ENCODE measurements around the gene ATP12A.

ATP12A gene

DNA sequence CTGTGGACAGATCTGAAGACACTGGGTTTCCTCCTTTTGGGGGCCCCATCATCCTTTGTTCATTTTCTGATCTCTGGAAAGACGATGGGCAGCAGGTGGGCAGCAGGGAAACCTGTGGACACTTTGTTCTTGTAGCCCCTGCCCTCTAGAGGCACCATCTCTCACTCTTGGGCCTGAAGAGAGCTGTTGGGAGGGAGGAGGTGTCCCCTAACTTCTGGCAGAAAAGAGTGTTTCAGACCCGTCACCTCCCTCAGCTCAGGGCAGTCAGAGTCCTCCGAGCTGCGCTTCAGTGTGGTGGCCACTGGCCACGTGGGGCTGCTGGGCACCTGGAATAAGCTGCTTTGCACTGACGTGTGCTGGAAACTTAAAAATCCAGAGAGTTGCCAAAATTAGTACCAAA lies 56.8 kb downstream of the ATP12A start:
- DNase-seq = no peak
- no peak overlapping the region for H3K4me3 ChIP-seq (ENCODE audit: low read length)
- H4K20me1 ChIP-seq (ENCODE audit: insufficient read depth, low read length) = no peaks in the 10 kb centered on the region
- H3K4me1 ChIP-seq (ENCODE audit: low read length) = no peaks in the 10 kb centered on the region
- H3K36me3 ChIP-seq (replicated peaks; ENCODE audit: insufficient read depth, low read length) = no peaks in the 10 kb centered on the region
- no peaks in the 10 kb centered on the region for H3K9me2 ChIP-seq (replicated peaks; ENCODE audit: insufficient read depth, low read length)
- H3K79me2 ChIP-seq (ENCODE audit: low read length) = no peaks in the 10 kb centered on the region
- H3K27ac ChIP-seq (ENCODE audit: low read length) = no peak overlapping the region
- H3K4me2 ChIP-seq (ENCODE audit: low read depth, low read length) = no peak overlapping the region
- no peak overlapping the region for H3K9ac ChIP-seq (ENCODE audit: low read length)
- H3F3A ChIP-seq (ENCODE audit: insufficient read depth, low read length) = no peaks in the 10 kb centered on the region
- TF ChIP-seq EZH2phosphoT487 (IDR thresholded peaks at IDR 0.05; ENCODE audit: low read length) = no peak
- TF ChIP-seq EZH2 (optimal IDR thresholded peaks at IDR 0.05; ENCODE audit: low read depth, low read length) = no peak
- TF ChIP-seq CTCF (IDR thresholded peaks at IDR 0.05; ENCODE audit: low read length) = no peak
- H3K9me3 ChIP-seq (replicated peaks; ENCODE audit: insufficient read depth, low read length) = no peaks in the 10 kb centered on the region
- H3K27me3 ChIP-seq (replicated peaks; ENCODE audit: insufficient read depth, low read length) = no peaks in the 10 kb centered on the region
- no peak overlapping the region for H2AFZ ChIP-seq (ENCODE audit: low read length)

DNA sequence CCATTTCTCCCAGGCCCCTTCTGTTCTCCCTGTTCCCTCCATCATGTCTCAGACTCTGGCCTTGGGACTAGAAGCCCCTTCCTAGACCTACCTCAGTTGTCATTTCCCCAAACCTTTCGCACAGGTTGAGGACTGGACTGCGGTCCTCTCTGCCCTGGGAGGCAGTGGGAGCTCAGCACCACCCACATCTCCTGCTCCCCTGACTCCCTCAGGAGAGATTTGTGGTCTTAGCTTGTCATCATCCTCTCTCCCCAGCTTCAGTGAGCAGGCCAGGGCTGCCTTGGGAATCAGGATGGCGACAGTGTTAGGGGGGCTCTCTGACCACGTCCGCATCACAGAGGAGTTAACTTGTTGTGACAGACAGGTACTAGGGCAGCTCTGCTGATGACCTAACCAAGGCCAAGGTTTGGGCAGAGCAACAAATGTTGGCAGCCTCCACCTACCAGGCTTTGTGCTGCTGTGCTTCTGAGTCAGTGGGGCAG lies 58.2 kb downstream of the ATP12A start:
- Histone ChIP-seq H3K36me3 (replicated peaks; ENCODE audit: insufficient read depth, low read length) (no peaks in the 10 kb centered on the region), H3K4me2 (ENCODE audit: low read depth, low read length) (no peak overlapping the region), H3K9ac (ENCODE audit: low read length) (no peak overlapping the region), H3K79me2 (ENCODE audit: low read length) (no peaks in the 10 kb centered on the region), H3K9me2 (replicated peaks; ENCODE audit: insufficient read depth, low read length) (no peaks in the 10 kb centered on the region), H2AFZ (ENCODE audit: low read length) (no peak overlapping the region), H3F3A (ENCODE audit: insufficient read depth, low read length) (no peaks in the 10 kb centered on the region), H3K27me3 (replicated peaks; ENCODE audit: insufficient read depth, low read length) (no peaks in the 10 kb centered on the region), H3K4me1 (ENCODE audit: low read length) (no peaks in the 10 kb centered on the region), H3K9me3 (replicated peaks; ENCODE audit: insufficient read depth, low read length) (no peaks in the 10 kb centered on the region), H3K4me3 (ENCODE audit: low read length) (no peak overlapping the region), H4K20me1 (ENCODE audit: insufficient read depth, low read length) (no peaks in the 10 kb centered on the region), H3K27ac (ENCODE audit: low read length) (no peak overlapping the region)
- no peak for DNase-seq
- TF ChIP-seq CTCF (IDR thresholded peaks at IDR 0.05; ENCODE audit: low read length) = no peak

DNA sequence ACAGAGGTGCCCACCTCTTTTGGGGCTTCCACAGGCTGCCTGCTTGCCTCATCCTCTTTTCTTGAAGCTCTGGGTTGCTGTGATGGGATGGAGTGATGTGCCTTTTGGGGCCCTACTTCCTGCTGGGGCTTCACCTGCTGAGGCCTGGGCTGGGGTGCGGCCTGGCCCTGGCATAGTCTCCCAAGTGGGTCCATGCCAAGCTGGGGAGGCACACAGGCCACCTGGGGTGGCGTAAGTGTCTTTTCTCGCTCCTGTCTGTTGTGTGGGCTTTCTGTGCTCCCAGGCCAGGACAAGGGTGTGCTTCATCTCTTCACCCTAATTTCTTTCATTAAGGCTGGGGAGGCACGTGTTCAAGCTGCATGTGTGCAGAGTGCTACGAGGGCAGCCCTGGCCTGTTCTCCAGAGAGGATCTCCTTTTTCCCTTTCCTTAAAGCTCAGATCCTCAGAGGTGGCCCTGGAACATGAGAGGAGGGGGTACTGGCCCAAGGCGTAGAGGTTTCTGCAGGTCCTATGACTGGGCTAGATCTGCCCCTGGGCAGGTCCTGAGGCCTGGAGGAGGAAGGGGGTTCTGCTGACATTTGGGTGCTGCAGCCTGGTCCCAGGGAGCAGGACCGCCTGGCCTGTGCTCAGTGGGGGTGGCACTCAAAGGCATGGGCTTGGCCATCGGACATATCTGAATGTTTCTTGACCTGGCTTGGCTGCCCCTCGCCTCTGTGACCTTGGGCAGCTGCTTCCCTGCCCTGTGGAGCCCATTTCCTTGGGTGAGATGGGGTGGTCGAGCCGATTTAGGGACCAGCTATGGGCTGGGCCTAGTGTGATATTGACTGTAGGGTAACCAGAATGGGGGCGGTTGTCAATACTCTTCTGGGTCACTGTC lies 60.0 kb downstream of the ATP12A start:
- TF ChIP-seq CTCF (IDR thresholded peaks at IDR 0.05; ENCODE audit: low read length) (no peak), EZH2phosphoT487 (IDR thresholded peaks at IDR 0.05; ENCODE audit: low read length) (no peak), EZH2 (optimal IDR thresholded peaks at IDR 0.05; ENCODE audit: low read depth, low read length) (no peak)
- Histone ChIP-seq H3K79me2 (ENCODE audit: low read length) (no peaks in the 10 kb centered on the region), H3F3A (ENCODE audit: insufficient read depth, low read length) (no peaks in the 10 kb centered on the region), H3K4me1 (ENCODE audit: low read length) (no peaks in the 10 kb centered on the region), H3K27me3 (replicated peaks; ENCODE audit: insufficient read depth, low read length) (no peaks in the 10 kb centered on the region), H3K9me3 (replicated peaks; ENCODE audit: insufficient read depth, low read length) (no peaks in the 10 kb centered on the region), H3K27ac (ENCODE audit: low read length) (no peak overlapping the region), H2AFZ (ENCODE audit: low read length) (no peak overlapping the region), H3K36me3 (replicated peaks; ENCODE audit: insufficient read depth, low read length) (no peaks in the 10 kb centered on the region), H3K4me2 (ENCODE audit: low read depth, low read length) (no peak overlapping the region), H3K9ac (ENCODE audit: low read length) (no peak overlapping the region), H3K4me3 (ENCODE audit: low read length) (no peak overlapping the region), H4K20me1 (ENCODE audit: insufficient read depth, low read length) (no peaks in the 10 kb centered on the region), H3K9me2 (replicated peaks; ENCODE audit: insufficient read depth, low read length) (no peaks in the 10 kb centered on the region)
- DNase-seq = no peak
